Measurements from ENCODE around the gene METTL23. TPM values are rescaled to one million over a fixed set of nuclear protein-coding genes. Genes with fewer than 3 reads are reported as not detected.

Gene METTL23
- total and polyA plus RNA-seq, 11 donors = 22.1 to 33.7 (median 24.0) TPM

DNA sequence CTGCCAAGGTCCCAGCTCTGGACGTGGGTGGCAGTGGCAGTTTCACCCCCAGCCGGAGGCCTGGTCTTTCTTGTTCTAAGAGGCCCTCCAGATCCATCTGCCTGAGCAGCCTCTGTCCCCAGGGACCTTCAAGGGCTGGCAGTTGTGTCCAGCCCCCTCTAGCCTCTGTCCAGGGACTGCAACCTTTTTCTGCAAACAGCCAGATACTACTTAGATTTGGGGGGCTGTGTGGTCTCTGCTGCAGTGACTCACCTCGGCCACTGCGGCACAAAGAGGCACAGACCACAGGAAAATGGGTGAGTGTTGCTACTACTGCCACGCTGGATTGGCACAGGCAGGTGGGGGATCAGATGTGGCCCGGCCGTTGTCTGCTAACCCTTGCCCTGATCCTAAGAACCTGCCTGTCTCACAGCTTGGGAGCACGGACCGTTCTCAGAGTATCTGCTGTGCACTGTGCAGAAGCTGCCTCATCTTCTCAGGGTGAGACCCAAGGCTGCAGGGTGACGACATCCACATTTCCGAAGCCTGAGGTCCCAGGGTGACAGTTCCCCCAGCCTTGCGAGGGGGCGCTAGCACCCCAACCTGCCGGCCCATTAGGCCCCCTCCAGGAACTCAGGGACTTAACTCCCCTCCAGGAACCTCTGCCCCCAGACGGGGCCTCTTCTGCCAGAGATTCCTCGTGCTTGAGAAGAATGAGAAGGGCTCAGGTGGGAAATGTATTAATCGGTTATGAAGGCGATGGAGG lies 43.5 kb upstream of the METTL23 start:
- intact Hi-C loops (cut with DNase I) = loop anchor here in 7 of 10 donors (5.0 to 10.0 kb wide), 5 partner anchors 34 to 161 kb away; partner anchors contain the start of genes MFSD11 (in 1 of the 7) and SRSF2 (in 1 of the 7)
- Histone ChIP-seq H3K27me3 (no peaks in the 10 kb centered on the region), H3K27ac (peak overlapping the region; percentile 36 to 99 (median 89)), H3K4me3 (no peak overlapping the region), H3K36me3 (peaks cover 0 to 62% (median 35%) of the 10 kb centered on the region in 9 donors), H3K4me1 (peaks cover 14 to 78% (median 68%) of the 10 kb centered on the region in 12 donors), H3K9me3 (no peaks in the 10 kb centered on the region)
- no peak for ATAC-seq
- WGBS, 4 donors = 63 to 70% (median 65%) methylated on average over 13 to 18 of the region's 18 CpGs
- DNase-seq = no peak
- TF ChIP-seq POLR2A (IDR thresholded peaks at IDR 0.05) = no peak
- TF ChIP-seq, protein P1, sequence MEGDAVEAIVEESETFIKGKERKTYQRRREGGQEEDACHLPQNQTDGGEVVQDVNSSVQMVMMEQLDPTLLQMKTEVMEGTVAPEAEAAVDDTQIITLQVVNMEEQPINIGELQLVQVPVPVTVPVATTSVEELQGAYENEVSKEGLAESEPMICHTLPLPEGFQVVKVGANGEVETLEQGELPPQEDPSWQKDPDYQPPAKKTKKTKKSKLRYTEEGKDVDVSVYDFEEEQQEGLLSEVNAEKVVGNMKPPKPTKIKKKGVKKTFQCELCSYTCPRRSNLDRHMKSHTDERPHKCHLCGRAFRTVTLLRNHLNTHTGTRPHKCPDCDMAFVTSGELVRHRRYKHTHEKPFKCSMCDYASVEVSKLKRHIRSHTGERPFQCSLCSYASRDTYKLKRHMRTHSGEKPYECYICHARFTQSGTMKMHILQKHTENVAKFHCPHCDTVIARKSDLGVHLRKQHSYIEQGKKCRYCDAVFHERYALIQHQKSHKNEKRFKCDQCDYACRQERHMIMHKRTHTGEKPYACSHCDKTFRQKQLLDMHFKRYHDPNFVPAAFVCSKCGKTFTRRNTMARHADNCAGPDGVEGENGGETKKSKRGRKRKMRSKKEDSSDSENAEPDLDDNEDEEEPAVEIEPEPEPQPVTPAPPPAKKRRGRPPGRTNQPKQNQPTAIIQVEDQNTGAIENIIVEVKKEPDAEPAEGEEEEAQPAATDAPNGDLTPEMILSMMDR (IDR thresholded peaks at IDR 0.05) = peak in 2 of 12 donors; percentile 11 to 23

DNA sequence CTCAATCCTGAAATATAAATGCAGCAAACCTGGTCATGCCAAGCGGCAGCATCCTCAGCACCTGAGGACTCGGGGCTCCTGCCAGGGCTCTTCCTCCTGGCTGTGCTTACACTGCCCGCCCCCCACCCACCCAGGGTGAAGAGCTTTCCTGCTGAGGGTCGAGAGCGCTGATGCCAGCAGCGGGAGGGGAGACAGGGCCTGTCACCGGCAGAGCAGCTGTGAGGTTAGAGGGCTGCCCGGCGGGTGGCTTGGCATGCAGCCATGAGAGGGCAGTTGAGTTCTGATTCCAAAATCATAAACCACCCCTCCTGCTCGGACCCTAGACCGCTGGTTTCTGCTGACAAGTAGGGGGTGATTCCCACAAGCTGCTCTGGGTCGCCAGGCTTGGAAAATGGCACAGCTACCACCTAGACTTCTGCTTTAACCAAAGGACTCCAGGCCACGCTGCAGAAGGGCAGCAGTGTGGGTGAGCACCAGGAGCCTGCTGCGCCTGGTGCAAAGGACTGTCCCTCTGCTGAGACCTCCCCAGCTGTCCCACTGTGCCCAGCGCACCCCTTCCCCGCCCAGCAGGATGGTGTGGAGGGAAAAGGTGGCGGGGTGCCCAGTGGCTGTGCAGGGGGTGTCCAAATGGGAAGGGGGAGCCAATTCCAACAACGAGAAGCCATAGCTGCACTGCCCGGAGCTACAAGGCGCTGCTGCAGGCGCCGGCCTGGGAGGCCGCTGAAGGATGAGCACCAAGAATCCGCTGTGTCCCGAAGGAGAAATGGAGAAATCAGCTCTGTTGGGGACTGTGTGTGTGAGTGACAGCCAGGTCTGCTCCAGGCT lies 42.5 kb upstream of the METTL23 start:
- no peaks in the 10 kb centered on the region for H3K27me3 ChIP-seq
- WGBS, 4 donors = 71 to 77% (median 75%) methylated on average over 23 to 25 of the region's 25 CpGs
- ATAC-seq = no peak
- no peak for DNase-seq
- no peaks in the 10 kb centered on the region for H3K9me3 ChIP-seq
- H3K4me1 ChIP-seq = peaks cover 18 to 87% (median 78%) of the 10 kb centered on the region in 12 donors
- no peak for TF ChIP-seq POLR2A (IDR thresholded peaks at IDR 0.05)
- TF ChIP-seq, protein P1 (IDR thresholded peaks at IDR 0.05) = no peak
- intact Hi-C loops (cut with DNase I) = loop anchor here in 7 of 10 donors (5.0 to 10.0 kb wide), 5 partner anchors 33 to 162 kb away; partner anchors contain the start of genes MFSD11 (in 1 of the 7) and SRSF2 (in 1 of the 7)
- H3K4me3 ChIP-seq = no peak overlapping the region
- H3K27ac ChIP-seq = peak overlapping the region in 11 of 12 donors; percentile 24 to 99 (median 93)
- H3K36me3 ChIP-seq = peaks cover 0 to 57% (median 35%) of the 10 kb centered on the region in 9 donors

DNA sequence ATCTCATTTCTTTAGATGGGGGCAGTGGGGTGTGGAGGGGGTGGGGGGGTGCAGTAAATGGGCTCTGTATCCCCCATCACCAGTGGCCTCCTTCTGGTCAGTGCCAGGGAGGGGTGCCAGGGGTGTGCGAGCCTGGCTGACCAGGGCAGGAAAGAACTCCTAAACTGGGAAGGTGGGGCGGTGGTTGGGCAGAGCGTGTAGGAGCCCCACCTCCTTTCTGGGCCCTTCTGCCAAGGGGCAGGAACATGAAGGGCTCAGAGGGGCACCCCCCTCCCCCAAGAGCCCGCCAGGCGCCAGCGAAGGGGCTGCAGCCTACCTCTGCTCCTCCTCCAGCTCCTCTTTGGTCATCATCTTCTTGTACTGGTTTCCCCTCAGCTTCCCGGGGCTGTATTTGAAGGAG lies 41.9 kb upstream of the METTL23 start:
- WGBS, 4 donors = 78 to 87% (median 83%) methylated on average over 7 of the region's 7 CpGs
- Histone ChIP-seq H3K36me3 (peaks cover 0 to 51% (median 35%) of the 10 kb centered on the region in 9 donors), H3K4me3 (no peak overlapping the region), H3K4me1 (peaks cover 23 to 93% (median 84%) of the 10 kb centered on the region in 12 donors), H3K27me3 (no peaks in the 10 kb centered on the region), H3K27ac (peak overlapping the region in 11 of 12 donors; percentile 27 to 99 (median 93)), H3K9me3 (no peaks in the 10 kb centered on the region)
- intact Hi-C loops (cut with DNase I) = loop anchor here in 7 of 10 donors (5.0 to 10.0 kb wide), 5 partner anchors 33 to 162 kb away; partner anchors contain the start of genes MFSD11 (in 1 of the 7) and SRSF2 (in 1 of the 7)
- no peak for TF ChIP-seq POLR2A (IDR thresholded peaks at IDR 0.05)
- TF ChIP-seq, protein P1 (IDR thresholded peaks at IDR 0.05) = no peak
- DNase-seq (peak in 1 of 5 donors; percentile 33), ATAC-seq (no peak)
